Stimulated activated naive B cell treated with anti-CD40 and anti-IgM and Interleukin-4, amounts not matched to agents 10 μg/mL and 1 μg/mL and 100 μg/mL, for 72 hours (primary cell): ENCODE measurements around the gene PDE11A.
"Not testable (repeated sequence)": the region's sequence is repeated elsewhere in the genome, so short reads cannot be mapped to it uniquely, and the experiment has no call there.

Experiments
- ATAC-seq, 2 donors: fragments of 150-1000 bp; cut with Tn5 transposase; replicated peaks; 2 replicates each; pipeline ENCODE4 v1.10.0; 2021; ENCODE audit warnings: moderate library complexity in 1 of 2
- DNase-seq: peaks from one replicate; pipeline ENCODE4 v3.0.0; 2021
- H3K27ac Mint-ChIP-seq: one replicate; pipeline ENCODE4 v1.8.0; 2022; ENCODE audit warnings: mild to moderate bottlenecking, mixed read lengths
- H3K27me3 Mint-ChIP-seq, 2 donors: one replicate each; pipeline ENCODE4 v1.8.0; 2022; ENCODE audit warnings: mixed read lengths in 2 of 2
- H3K36me3 Mint-ChIP-seq, 2 donors: one replicate each; pipeline ENCODE4 v1.8.0; 2022; ENCODE audit warnings: mixed read lengths in 2 of 2, mild to moderate bottlenecking in 1 of 2
- H3K4me1 Mint-ChIP-seq, 2 donors: one replicate each; pipeline ENCODE4 v1.8.0; 2022; ENCODE audit warnings: mixed read lengths in 2 of 2, mild to moderate bottlenecking in 1 of 2
- H3K4me3 Mint-ChIP-seq, 2 donors: one replicate each; pipeline ENCODE4 v1.8.0; 2022; ENCODE audit warnings: mild to moderate bottlenecking in 2 of 2, mixed read lengths in 2 of 2, moderate library complexity in 1 of 2
- H3K9me3 Mint-ChIP-seq, 2 donors: one replicate each; pipeline ENCODE4 v1.8.0; 2022; ENCODE audit warnings: mixed read lengths in 2 of 2, mild to moderate bottlenecking in 1 of 2

The PDE11A gene

GRCh38 chr2:178093471-178093870 is 20.9 kb upstream of the PDE11A start:
- ATAC-seq: no peak
- H3K27me3 Mint-ChIP-seq: peaks cover 6 to 10% of the 10 kb centered on the region in 2 donors
- H3K36me3 Mint-ChIP-seq: peaks cover 0 to 2% of the 10 kb centered on the region in 2 donors
- no peak for DNase-seq
- H3K9me3 Mint-ChIP-seq: peaks cover 3 to 5% of the 10 kb centered on the region in 2 donors
- no peak overlapping the region for H3K4me3 Mint-ChIP-seq
- no peak overlapping the region for H3K27ac Mint-ChIP-seq
- H3K4me1 Mint-ChIP-seq: no peaks in the 10 kb centered on the region

GRCh38 chr2:178088774-178089270 is 16.2 kb upstream of the PDE11A start:
- Mint-ChIP-seq H3K9me3 (no peaks in the 10 kb centered on the region), H3K36me3 (no peaks in the 10 kb centered on the region), H3K4me3 (no peak overlapping the region), H3K4me1 (no peaks in the 10 kb centered on the region), H3K27me3 (peaks cover 8 to 13% of the 10 kb centered on the region in 2 donors), H3K27ac (no peak overlapping the region)
- ATAC-seq (no peak), DNase-seq (no peak)

GRCh38 chr2:178084273-178084672 is 11.7 kb upstream of the PDE11A start:
- no peak overlapping the region for H3K4me3 Mint-ChIP-seq
- ATAC-seq (no peak), DNase-seq (no peak)
- H3K27me3 Mint-ChIP-seq: peaks cover 7 to 17% of the 10 kb centered on the region in 2 donors
- H3K4me1 Mint-ChIP-seq: no peaks in the 10 kb centered on the region
- H3K36me3 Mint-ChIP-seq: no peaks in the 10 kb centered on the region
- peaks cover 0 to under 1% of the 10 kb centered on the region in 2 donors for H3K9me3 Mint-ChIP-seq
- no peak overlapping the region for H3K27ac Mint-ChIP-seq

- Mint-ChIP-seq H3K36me3 (no peaks in the 10 kb centered on the region), H3K4me3 (no peak overlapping the region), H3K4me1 (no peaks in the 10 kb centered on the region), H3K27ac (no peak overlapping the region), H3K27me3 (peaks cover 7 to 17% of the 10 kb centered on the region in 2 donors), H3K9me3 (peaks cover 0 to 3% of the 10 kb centered on the region in 2 donors)
- DNase-seq (no peak), ATAC-seq (no peak)
Observed at GRCh38 chr2:178082408-178083045, 9.9 kb upstream of the PDE11A start.

GRCh38 chr2:178079279-178079678 is 6.7 kb upstream of the PDE11A start:
- not testable (repeated sequence) for H3K36me3 Mint-ChIP-seq, H3K27ac Mint-ChIP-seq, DNase-seq, ATAC-seq, H3K4me3 Mint-ChIP-seq, H3K4me1 Mint-ChIP-seq, H3K9me3 Mint-ChIP-seq
- peaks cover 9 to 19% of the 10 kb centered on the region in 2 donors for H3K27me3 Mint-ChIP-seq

GRCh38 chr2:178076130-178076529 is 3.6 kb upstream of the PDE11A start:
- Mint-ChIP-seq H3K27me3 (peaks cover 34 to 46% of the 10 kb centered on the region in 2 donors), H3K36me3 (peaks cover 0 to 2% of the 10 kb centered on the region in 2 donors), H3K27ac (no peak overlapping the region), H3K9me3 (peaks cover 0 to 4% of the 10 kb centered on the region in 2 donors), H3K4me3 (no peak overlapping the region), H3K4me1 (peaks cover 8 to 11% of the 10 kb centered on the region in 2 donors)
- DNase-seq (no peak), ATAC-seq (no peak)

GRCh38 chr2:178075006-178075326 is 2.4 kb upstream of the PDE11A start:
- Mint-ChIP-seq H3K27ac (no peak overlapping the region), H3K4me1 (peaks cover 8 to 11% of the 10 kb centered on the region in 2 donors), H3K4me3 (no peak overlapping the region), H3K9me3 (peaks cover 0 to 4% of the 10 kb centered on the region in 2 donors), H3K27me3 (peaks cover 38 to 51% of the 10 kb centered on the region in 2 donors), H3K36me3 (peaks cover 0 to 2% of the 10 kb centered on the region in 2 donors)
- ATAC-seq: no peak
- DNase-seq: no peak

- Mint-ChIP-seq H3K4me3 (no peak overlapping the region), H3K36me3 (peaks cover 0 to 2% of the 10 kb centered on the region in 2 donors), H3K27ac (no peak overlapping the region), H3K27me3 (peaks cover 38 to 56% of the 10 kb centered on the region in 2 donors), H3K9me3 (peaks cover 0 to 4% of the 10 kb centered on the region in 2 donors), H3K4me1 (peaks cover 8 to 11% of the 10 kb centered on the region in 2 donors)
- DNase-seq: no peak
- ATAC-seq: no peak
Observed at GRCh38 chr2:178074123-178075005, 1.8 kb upstream of the PDE11A start.

GRCh38 chr2:178072000-178072382 is 586 bp downstream of the PDE11A start:
- peaks cover 0 to 2% of the 10 kb centered on the region in 2 donors for H3K9me3 Mint-ChIP-seq
- H3K36me3 Mint-ChIP-seq: peaks cover 0 to 2% of the 10 kb centered on the region in 2 donors
- no peak overlapping the region for H3K4me3 Mint-ChIP-seq
- peaks cover 8 to 11% of the 10 kb centered on the region in 2 donors for H3K4me1 Mint-ChIP-seq
- DNase-seq: no peak
- no peak for ATAC-seq
- peaks cover 45 to 59% of the 10 kb centered on the region in 2 donors for H3K27me3 Mint-ChIP-seq
- no peak overlapping the region for H3K27ac Mint-ChIP-seq

- Mint-ChIP-seq H3K9me3 (peaks cover 0 to 2% of the 10 kb centered on the region in 2 donors), H3K36me3 (peaks cover 0 to 2% of the 10 kb centered on the region in 2 donors), H3K27me3 (peaks cover 45 to 59% of the 10 kb centered on the region in 2 donors), H3K4me1 (peaks cover 8 to 11% of the 10 kb centered on the region in 2 donors), H3K4me3 (no peak overlapping the region), H3K27ac (no peak overlapping the region)
- DNase-seq: no peak
- no peak for ATAC-seq
Observed at GRCh38 chr2:178070824-178071223, 1.8 kb downstream of the PDE11A start.

GRCh38 chr2:178069551-178069950 is 3.0 kb downstream of the PDE11A start:
- Mint-ChIP-seq H3K27me3 (peaks cover 39 to 53% of the 10 kb centered on the region in 2 donors), H3K36me3 (peaks cover 0 to 2% of the 10 kb centered on the region in 2 donors), H3K4me3 (no peak overlapping the region), H3K9me3 (no peaks in the 10 kb centered on the region), H3K27ac (no peak overlapping the region), H3K4me1 (peaks cover 8 to 11% of the 10 kb centered on the region in 2 donors)
- ATAC-seq (no peak), DNase-seq (no peak)

- no peak for ATAC-seq
- H3K27ac Mint-ChIP-seq: no peak overlapping the region
- DNase-seq: no peak
- no peak overlapping the region for H3K4me3 Mint-ChIP-seq
- H3K36me3 Mint-ChIP-seq: peaks cover 0 to 2% of the 10 kb centered on the region in 2 donors
- H3K27me3 Mint-ChIP-seq: peaks cover 33 to 47% of the 10 kb centered on the region in 2 donors
- peaks cover 8 to 11% of the 10 kb centered on the region in 2 donors for H3K4me1 Mint-ChIP-seq
- H3K9me3 Mint-ChIP-seq: no peaks in the 10 kb centered on the region
Observed at GRCh38 chr2:178068823-178069454, 3.6 kb downstream of the PDE11A start.

GRCh38 chr2:178066890-178067669 is 5.5 kb downstream of the PDE11A start:
- no peaks in the 10 kb centered on the region for H3K36me3 Mint-ChIP-seq
- ATAC-seq: no peak
- H3K4me3 Mint-ChIP-seq: no peak overlapping the region
- no peak overlapping the region for H3K27ac Mint-ChIP-seq
- no peak for DNase-seq
- H3K27me3 Mint-ChIP-seq: peaks cover 24 to 28% of the 10 kb centered on the region in 2 donors
- H3K4me1 Mint-ChIP-seq: no peaks in the 10 kb centered on the region
- H3K9me3 Mint-ChIP-seq: no peaks in the 10 kb centered on the region

- H3K27ac Mint-ChIP-seq: no peak overlapping the region
- peaks cover 17 to 20% of the 10 kb centered on the region in 2 donors for H3K27me3 Mint-ChIP-seq
- no peaks in the 10 kb centered on the region for H3K4me1 Mint-ChIP-seq
- no peaks in the 10 kb centered on the region for H3K36me3 Mint-ChIP-seq
- no peak for ATAC-seq
- no peaks in the 10 kb centered on the region for H3K9me3 Mint-ChIP-seq
- DNase-seq: no peak
- H3K4me3 Mint-ChIP-seq: no peak overlapping the region
Observed at GRCh38 chr2:178066324-178066723, 6.3 kb downstream of the PDE11A start.
